DND-41 (cell line): ENCODE measurements around the gene RTKN2.

ENCODE experiments used
- ATAC-seq: fragments of 200-7000 bp; cut with Tn5 transposase; 3 replicates; pipeline ENCODE4 v1.9.1; 2021; ENCODE audit warnings: low read depth; ENCODE audit not compliant: insufficient read depth
- DNase-seq: peaks from one replicate; pipeline ENCODE4 v3.0.0-alpha.2; 2020
- H2AFZ ChIP-seq: 2 replicates; pipeline ENCODE4 v1.6.0; 2012; ENCODE audit warnings: low read depth, low read length
- H3K27ac ChIP-seq: 2 replicates; pipeline ENCODE4 v1.5.1; 2012; ENCODE audit warnings: low read length, inconsistent platforms
- H3K27me3 ChIP-seq: fragments of 200-600 bp; sonication (generic); 2 replicates; pipeline ENCODE4 v1.6.0; 2012; ENCODE audit warnings: low read length, mild to moderate bottlenecking, inconsistent platforms; ENCODE audit not compliant: insufficient read depth, poor library complexity
- H3K36me3 ChIP-seq: 2 replicates; pipeline ENCODE4 v1.5.1; 2012; ENCODE audit warnings: low read length, inconsistent platforms; ENCODE audit not compliant: insufficient read depth
- H3K4me1 ChIP-seq: 2 replicates; pipeline ENCODE4 v1.5.1; 2012; ENCODE audit warnings: mild to moderate bottlenecking, low read length; ENCODE audit not compliant: insufficient read depth
- H3K4me2 ChIP-seq: 2 replicates; pipeline ENCODE4 v1.6.0; 2012; ENCODE audit warnings: mild to moderate bottlenecking, moderate library complexity, low read length, inconsistent platforms; ENCODE audit not compliant: insufficient read depth
- H3K4me3 ChIP-seq, 2 experiments: fragments of 200-600 bp in 1 of 2; shearing (Covaris generic) in 1 of 2; 2 replicates each; pipeline ENCODE4 v1.5.1; 2012 to 2016; ENCODE audit warnings: inconsistent platforms in 2 of 2, low read length in 2 of 2, mild to moderate bottlenecking in 2 of 2, low read depth in 1 of 2, moderate library complexity in 1 of 2
- H3K79me2 ChIP-seq: 2 replicates; pipeline ENCODE4 v1.6.0; 2012; ENCODE audit warnings: low read length, inconsistent platforms; ENCODE audit not compliant: insufficient read depth
- H3K9ac ChIP-seq: 2 replicates; pipeline ENCODE4 v1.6.0; 2012; ENCODE audit warnings: low read depth, mild to moderate bottlenecking, inconsistent platforms, low read length, moderate library complexity
- H3K9me3 ChIP-seq: 2 replicates; pipeline ENCODE4 v1.5.1; 2012; ENCODE audit warnings: low read length, moderate library complexity, mild to moderate bottlenecking, inconsistent platforms; ENCODE audit not compliant: insufficient read depth, severe bottlenecking
- H4K20me1 ChIP-seq: 2 replicates; pipeline ENCODE4 v1.6.0; 2012; ENCODE audit warnings: low read length; ENCODE audit not compliant: insufficient read depth
- EZH2 ChIP-seq: IDR thresholded peaks from 3 replicates; pipeline ENCODE4 v1.6.1; 2012; ENCODE audit warnings: borderline replicate concordance, low read depth, mild to moderate bottlenecking, moderate library complexity, low read length, inconsistent platforms; ENCODE audit not compliant: severe bottlenecking
- TF ChIP-seq, protein P1 (sequence below): IDR thresholded peaks from 2 replicates; pipeline ENCODE4 v1.5.1; 2012; ENCODE audit warnings: borderline replicate concordance, low read length, moderate library complexity, mild to moderate bottlenecking; ENCODE audit not compliant: poor library complexity, severe bottlenecking; ENCODE audit errors: extremely low read depth

The RTKN2 gene

DNA sequence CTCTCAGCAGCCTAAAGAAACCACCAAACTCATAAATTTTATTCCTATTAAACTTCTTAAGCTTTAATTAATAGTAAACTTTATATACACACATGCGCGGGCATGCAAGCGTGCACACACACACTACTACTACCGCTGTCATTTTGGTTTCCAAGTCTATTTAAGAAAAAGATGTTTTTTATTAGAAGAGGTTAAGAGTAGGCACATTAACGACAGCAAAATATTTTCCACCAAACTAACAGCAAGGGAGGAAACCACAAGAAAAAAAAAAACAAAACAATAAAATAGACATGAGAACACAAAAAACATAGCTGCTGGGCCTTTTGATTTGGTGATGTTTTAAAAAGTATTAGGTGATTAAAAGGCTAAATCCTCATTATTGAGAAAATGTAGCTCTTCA is 28.6 kb downstream of the RTKN2 start:
- ATAC-seq (no peak), DNase-seq (no peak)
- H3K79me2 ChIP-seq, result no peaks in the 10 kb centered on the region
- H3K36me3 ChIP-seq, result no peaks in the 10 kb centered on the region
- H3K9me3 ChIP-seq, result no peaks in the 10 kb centered on the region
- no peaks in the 10 kb centered on the region for H3K4me1 ChIP-seq
- H4K20me1 ChIP-seq, result no peaks in the 10 kb centered on the region
- no peaks in the 10 kb centered on the region for H3K27me3 ChIP-seq
- H3K4me3 ChIP-seq, result no peak overlapping the region
- H3K27ac ChIP-seq, result no peak overlapping the region
- H2AFZ ChIP-seq, result no peak overlapping the region
- no peak for TF ChIP-seq EZH2
- TF ChIP-seq, protein P1, sequence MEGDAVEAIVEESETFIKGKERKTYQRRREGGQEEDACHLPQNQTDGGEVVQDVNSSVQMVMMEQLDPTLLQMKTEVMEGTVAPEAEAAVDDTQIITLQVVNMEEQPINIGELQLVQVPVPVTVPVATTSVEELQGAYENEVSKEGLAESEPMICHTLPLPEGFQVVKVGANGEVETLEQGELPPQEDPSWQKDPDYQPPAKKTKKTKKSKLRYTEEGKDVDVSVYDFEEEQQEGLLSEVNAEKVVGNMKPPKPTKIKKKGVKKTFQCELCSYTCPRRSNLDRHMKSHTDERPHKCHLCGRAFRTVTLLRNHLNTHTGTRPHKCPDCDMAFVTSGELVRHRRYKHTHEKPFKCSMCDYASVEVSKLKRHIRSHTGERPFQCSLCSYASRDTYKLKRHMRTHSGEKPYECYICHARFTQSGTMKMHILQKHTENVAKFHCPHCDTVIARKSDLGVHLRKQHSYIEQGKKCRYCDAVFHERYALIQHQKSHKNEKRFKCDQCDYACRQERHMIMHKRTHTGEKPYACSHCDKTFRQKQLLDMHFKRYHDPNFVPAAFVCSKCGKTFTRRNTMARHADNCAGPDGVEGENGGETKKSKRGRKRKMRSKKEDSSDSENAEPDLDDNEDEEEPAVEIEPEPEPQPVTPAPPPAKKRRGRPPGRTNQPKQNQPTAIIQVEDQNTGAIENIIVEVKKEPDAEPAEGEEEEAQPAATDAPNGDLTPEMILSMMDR, result no peak
- H3K9ac ChIP-seq, result no peak overlapping the region
- H3K4me2 ChIP-seq, result no peak overlapping the region

- no peaks in the 10 kb centered on the region for H3K79me2 ChIP-seq
- DNase-seq, result no peak
Measured at GRCh38 chr10:62238880-62239279, 29.8 kb downstream of the RTKN2 start.

DNA sequence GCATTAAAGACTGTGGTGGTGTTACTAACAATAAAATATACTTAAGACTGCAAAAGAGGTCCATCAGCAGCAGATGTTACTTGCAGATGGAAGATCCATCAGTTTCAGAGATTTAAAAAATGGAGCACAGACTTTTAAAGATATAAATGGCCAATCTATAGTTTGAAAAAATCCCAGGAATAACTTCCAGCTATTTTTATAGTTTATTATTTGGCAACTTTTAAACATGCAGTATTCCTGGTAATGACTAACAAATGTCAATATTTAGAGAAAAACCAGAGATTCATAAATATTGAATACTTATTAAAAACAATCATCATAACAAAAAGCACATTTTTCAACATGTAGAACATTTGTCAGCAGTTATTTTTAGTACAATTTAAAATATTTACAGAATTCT is 30.7 kb downstream of the RTKN2 start:
- H3K9me3 ChIP-seq, result no peaks in the 10 kb centered on the region
- DNase-seq (no peak), ATAC-seq (no peak)
- no peaks in the 10 kb centered on the region for H3K4me1 ChIP-seq
- H3K4me2 ChIP-seq, result no peak overlapping the region
- H2AFZ ChIP-seq, result no peak overlapping the region
- no peak overlapping the region for H3K9ac ChIP-seq
- no peaks in the 10 kb centered on the region for H3K36me3 ChIP-seq
- no peaks in the 10 kb centered on the region for H4K20me1 ChIP-seq
- TF ChIP-seq, protein P1, result no peak
- no peak for TF ChIP-seq EZH2
- H3K27me3 ChIP-seq, result no peaks in the 10 kb centered on the region
- no peak overlapping the region for H3K27ac ChIP-seq
- H3K4me3 ChIP-seq, result no peak overlapping the region
- H3K79me2 ChIP-seq, result no peaks in the 10 kb centered on the region

More at GRCh38 chr10:62238880-62239279, 29.8 kb downstream of the RTKN2 start:
- no peak overlapping the region for H2AFZ ChIP-seq
- H3K27ac ChIP-seq, result no peak overlapping the region
- no peaks in the 10 kb centered on the region for H4K20me1 ChIP-seq
- no peak overlapping the region for H3K4me2 ChIP-seq
- TF ChIP-seq, protein P1, result no peak
- TF ChIP-seq EZH2, result no peak
- no peak for ATAC-seq
- no peaks in the 10 kb centered on the region for H3K4me1 ChIP-seq
- H3K36me3 ChIP-seq, result no peaks in the 10 kb centered on the region
- no peaks in the 10 kb centered on the region for H3K9me3 ChIP-seq
- H3K9ac ChIP-seq, result no peak overlapping the region
- no peaks in the 10 kb centered on the region for H3K27me3 ChIP-seq
- H3K4me3 ChIP-seq, result no peak overlapping the region

DNA sequence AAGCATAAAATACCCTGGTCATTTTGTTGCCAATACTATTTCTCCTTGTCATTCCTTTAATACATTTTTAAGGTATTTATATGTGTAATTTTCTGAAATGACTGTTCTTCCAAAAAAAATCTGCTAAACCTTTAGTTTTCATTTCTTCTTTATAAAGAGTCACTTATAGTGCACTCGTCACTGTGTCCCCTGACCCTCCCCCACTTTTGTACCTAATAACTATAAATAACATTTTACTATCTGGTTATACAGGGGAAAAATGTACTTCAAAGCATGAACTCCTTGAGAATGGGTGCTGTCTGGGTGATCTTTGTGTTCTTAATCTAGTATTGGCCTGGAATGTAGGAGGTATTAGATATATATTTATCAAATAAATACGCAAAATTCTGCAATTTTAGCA is 31.1 kb downstream of the RTKN2 start:
- Histone ChIP-seq H3K4me3 (no peak overlapping the region), H3K27ac (no peak overlapping the region), H2AFZ (no peak overlapping the region)

More for the DNA sequence above, 31.1 kb downstream of the RTKN2 start:
- no peak for ATAC-seq
- H3K4me1 ChIP-seq, result no peaks in the 10 kb centered on the region
- no peak overlapping the region for H3K9ac ChIP-seq
- H3K36me3 ChIP-seq, result no peaks in the 10 kb centered on the region
- TF ChIP-seq, protein P1, result no peak
- no peak for TF ChIP-seq EZH2
- no peaks in the 10 kb centered on the region for H4K20me1 ChIP-seq
- H3K27me3 ChIP-seq, result no peaks in the 10 kb centered on the region
- H3K79me2 ChIP-seq, result no peaks in the 10 kb centered on the region
- H3K4me2 ChIP-seq, result no peak overlapping the region
- no peaks in the 10 kb centered on the region for H3K9me3 ChIP-seq
- no peak for DNase-seq
